Natural killer cell (primary cell): ENCODE results near the gene VSNL1. TPM values are rescaled to one million over a fixed set of nuclear protein-coding genes. Genes with fewer than 3 reads are reported as not detected.

Experiments
- ATAC-seq, 3 donors: fragments of 150-1000 bp in 2 of 3; fragments of 200-7000 bp in 1 of 3; cut with Tn5 transposase; 1 replicate in 1 of 3; 2 replicates in 2 of 3; pipeline ENCODE4 v1.10.0; 2021; ENCODE audit warnings: mild to moderate bottlenecking in 2 of 3, moderate library complexity in 2 of 3
- DNase-seq, 2 donors: peaks; one replicate each; pipeline versions ENCODE4 v3.0.0 to v3.0.0-alpha.2; 2013 to 2021; ENCODE audit warnings: mixed read lengths in 1 of 2
- H3K27ac ChIP-seq: one replicate; pipeline ENCODE4 v1.5.1; 2013; ENCODE audit warnings: mild to moderate bottlenecking, low read length
- H3K27me3 ChIP-seq: one replicate; pipeline ENCODE4 v1.6.1; 2013; ENCODE audit warnings: low read length; ENCODE audit not compliant: control insufficient read depth, insufficient read depth
- H3K36me3 ChIP-seq: one replicate; pipeline ENCODE4 v1.6.1; 2013; ENCODE audit warnings: low read length; ENCODE audit not compliant: control insufficient read depth, insufficient read depth
- H3K4me1 ChIP-seq: one replicate; pipeline ENCODE4 v1.6.1; 2013; ENCODE audit warnings: low read length; ENCODE audit not compliant: control insufficient read depth, insufficient read depth
- H3K4me3 ChIP-seq: one replicate; pipeline ENCODE4 v1.5.1; 2013; ENCODE audit warnings: low read length
- H3K9me3 ChIP-seq: one replicate; pipeline ENCODE4 v1.6.1; 2013; ENCODE audit warnings: low read length; ENCODE audit not compliant: control insufficient read depth, insufficient read depth
- H3K27ac Mint-ChIP-seq, 2 donors: one replicate each; pipeline ENCODE4 v1.8.0; 2022; ENCODE audit warnings: mild to moderate bottlenecking in 2 of 2, mixed read lengths in 2 of 2, moderate library complexity in 1 of 2
- H3K27me3 Mint-ChIP-seq, 2 donors: one replicate each; pipeline ENCODE4 v1.8.0; 2022; ENCODE audit warnings: low read depth in 2 of 2, mixed read lengths in 2 of 2
- H3K36me3 Mint-ChIP-seq: one replicate; pipeline ENCODE4 v1.8.0; 2022; ENCODE audit warnings: mixed read lengths
- H3K4me1 Mint-ChIP-seq, 2 donors: one replicate each; pipeline ENCODE4 v1.8.0; 2022; ENCODE audit warnings: mixed read lengths in 2 of 2
- H3K4me3 Mint-ChIP-seq: one replicate; pipeline ENCODE4 v1.8.0; 2022; ENCODE audit warnings: mild to moderate bottlenecking, moderate library complexity, mixed read lengths
- H3K9me3 Mint-ChIP-seq, 2 donors: one replicate each; pipeline ENCODE4 v1.8.0; 2022; ENCODE audit warnings: mixed read lengths in 2 of 2
- CTCF ChIP-seq: fragments of 200-600 bp; IDR thresholded peaks from one replicate; pipeline ENCODE4 v1.8.0; 2022; ENCODE audit warnings: antibody characterized with exemption
- WGBS: methylation state at CpG from one replicate; pipeline ENCODE4 v1.1.7; 2013; ENCODE audit warnings: missing lambda C conversion rate; ENCODE audit not compliant: insufficient coverage; 5-methylcytosine and 5-hydroxymethylcytosine counted together
- intact Hi-C: fragments of 100-400 bp; cut with micrococcal nuclease; formaldehyde crosslinking; loops from one replicate; pipeline ENCODE4 v1.14.2; 2022
- total RNA-seq, 4 donors: library from RNA; stranded (reverse); fragments of 120-200 nt in 1 of 4; gene quantifications; one replicate each; pipeline versions ENCODE4 v1.2.3 to v1.2.4, GENCODE V29; 2013 to 2022

The VSNL1 gene
- total RNA-seq, 3 donors from 2014 or later (not counting 1 experiment from before 2014, with no cell fraction given) = not detected

GRCh38 chr2:17658251-17658843, 117.9 kb downstream of the VSNL1 start:
- no peaks in the 10 kb centered on the region for H3K9me3 ChIP-seq
- no peak overlapping the region for H3K27ac Mint-ChIP-seq
- TF ChIP-seq CTCF = no peak
- no peaks in the 10 kb centered on the region for H3K27me3 Mint-ChIP-seq
- H3K4me3 ChIP-seq = no peak overlapping the region
- DNase-seq (no peak), ATAC-seq (no peak)
- peaks cover 10% of the 10 kb centered on the region for H3K36me3 ChIP-seq
- no peaks in the 10 kb centered on the region for H3K4me1 ChIP-seq
- intact Hi-C loops = no loop called here
- no peaks in the 10 kb centered on the region for H3K36me3 Mint-ChIP-seq
- H3K27me3 ChIP-seq = no peaks in the 10 kb centered on the region
- H3K4me1 Mint-ChIP-seq = no peaks in the 10 kb centered on the region
- no peaks in the 10 kb centered on the region for H3K9me3 Mint-ChIP-seq
- WGBS = 82% methylated on average over 6 of the region's 6 CpGs
- no peak overlapping the region for H3K27ac ChIP-seq
- H3K4me3 Mint-ChIP-seq = no peak overlapping the region

- no peaks in the 10 kb centered on the region for H3K4me1 ChIP-seq
- no peaks in the 10 kb centered on the region for H3K4me1 Mint-ChIP-seq
- no peaks in the 10 kb centered on the region for H3K9me3 Mint-ChIP-seq
- H3K4me3 Mint-ChIP-seq = no peak overlapping the region
- no peak for ATAC-seq
- H3K27me3 Mint-ChIP-seq = no peaks in the 10 kb centered on the region
- no peak overlapping the region for H3K4me3 ChIP-seq
- H3K36me3 Mint-ChIP-seq = no peaks in the 10 kb centered on the region
- DNase-seq = no peak
- H3K27ac ChIP-seq = no peak overlapping the region
- no peaks in the 10 kb centered on the region for H3K9me3 ChIP-seq
- WGBS = 97% methylated on average over 4 of the region's 4 CpGs
- TF ChIP-seq CTCF = no peak
- intact Hi-C loops = no loop called here
- H3K36me3 ChIP-seq = peaks cover 24% of the 10 kb centered on the region
- H3K27me3 ChIP-seq = no peaks in the 10 kb centered on the region
- H3K27ac Mint-ChIP-seq = no peak overlapping the region
Observed at GRCh38 chr2:17660219-17660618, 119.7 kb downstream of the VSNL1 start.

GRCh38 chr2:17661460-17661859, 121.0 kb downstream of the VSNL1 start:
- no peaks in the 10 kb centered on the region for H3K9me3 Mint-ChIP-seq
- H3K27ac ChIP-seq = no peak overlapping the region
- ATAC-seq = no peak
- no peak overlapping the region for H3K4me3 ChIP-seq
- no peaks in the 10 kb centered on the region for H3K4me1 Mint-ChIP-seq
- H3K4me3 Mint-ChIP-seq = no peak overlapping the region
- TF ChIP-seq CTCF = no peak
- H3K9me3 ChIP-seq = no peaks in the 10 kb centered on the region
- no peak overlapping the region for H3K27ac Mint-ChIP-seq
- DNase-seq = no peak
- intact Hi-C loops = no loop called here
- no peaks in the 10 kb centered on the region for H3K27me3 Mint-ChIP-seq
- H3K4me1 ChIP-seq = no peaks in the 10 kb centered on the region
- H3K27me3 ChIP-seq = no peaks in the 10 kb centered on the region
- 98% methylated on average over 1 of the region's 1 CpG for WGBS
- peaks cover 36% of the 10 kb centered on the region for H3K36me3 ChIP-seq
- no peaks in the 10 kb centered on the region for H3K36me3 Mint-ChIP-seq

- intact Hi-C loops = no loop called here
- Mint-ChIP-seq H3K27ac (no peak overlapping the region), H3K36me3 (no peaks in the 10 kb centered on the region), H3K9me3 (no peaks in the 10 kb centered on the region), H3K4me3 (no peak overlapping the region), H3K27me3 (no peaks in the 10 kb centered on the region), H3K4me1 (no peaks in the 10 kb centered on the region)
- Histone ChIP-seq H3K4me1 (no peaks in the 10 kb centered on the region), H3K36me3 (peaks cover 36% of the 10 kb centered on the region), H3K4me3 (no peak overlapping the region), H3K9me3 (no peaks in the 10 kb centered on the region), H3K27ac (no peak overlapping the region), H3K27me3 (no peaks in the 10 kb centered on the region)
- WGBS = no CpG with 5 or more reads among the region's 1 CpG
- DNase-seq (no peak), ATAC-seq (no peak)
- no peak for TF ChIP-seq CTCF
Observed at GRCh38 chr2:17662723-17663122, 122.2 kb downstream of the VSNL1 start.
